H1 (cell line): ENCODE measurements around the gene PTK6. TPM values are rescaled to one million over a fixed set of nuclear protein-coding genes. Genes with fewer than 3 reads are reported as not detected.

Experiments used
- BCL11A ChIP-seq, 2 experiments: IDR thresholded peaks; one replicate each; pipeline ENCODE4 v1.6.1; 2011; ENCODE audit warnings: low read depth in 2 of 2, low read length in 2 of 2, mild to moderate bottlenecking in 2 of 2
- CHD2 ChIP-seq: IDR thresholded peaks from 2 replicates; pipeline ENCODE4 v1.6.1; 2012; ENCODE audit warnings: low read length, improper control_type of control experiment
- KDM1A ChIP-seq: fragments of 200-600, 300-600 bp; sonication (generic); IDR thresholded peaks from 2 replicates; pipeline ENCODE4 v1.7.1; 2016; ENCODE audit warnings: mild to moderate bottlenecking, low read length, borderline replicate concordance
- KDM5A ChIP-seq: fragments of 200-600 bp; IDR thresholded peaks from 2 replicates; pipeline ENCODE4 v1.7.1; 2012; ENCODE audit warnings: mild to moderate bottlenecking, low read length, inconsistent platforms, mixed read lengths
- MAFK ChIP-seq: IDR thresholded peaks from 2 replicates; pipeline ENCODE4 v1.6.1; 2012; ENCODE audit warnings: low read depth, mild to moderate bottlenecking, improper control_type of control experiment, low read length
- SIRT6 ChIP-seq: IDR thresholded peaks from one replicate; pipeline ENCODE4 v1.7.1; 2012; ENCODE audit warnings: low read length, inconsistent platforms
- SP1 ChIP-seq: IDR thresholded peaks from 2 replicates; pipeline ENCODE4 v1.6.1; 2011; ENCODE audit warnings: low read depth, low read length
- SRF ChIP-seq: IDR thresholded peaks from 2 replicates; pipeline ENCODE4 v1.6.1; 2011; ENCODE audit warnings: mild to moderate bottlenecking, low read depth, low read length, moderate library complexity
- ZNF274 ChIP-seq: IDR thresholded peaks from 2 replicates; pipeline ENCODE4 v1.7.0; 2012; ENCODE audit warnings: low read length, borderline replicate concordance; ENCODE audit errors: extremely low read depth
- polyA plus RNA-seq, 7 experiments: library from polyadenylated mRNA; depleted of rRNA in 3 of 7; stranded (reverse) in 5 of 7; unstranded in 2 of 7; fragments of >200 nt in 5 of 7; fragments of 200-250 nt in 2 of 7; gene quantifications; 1 replicate in 5 of 7; 2 replicates in 1 of 7; 4 replicates in 1 of 7; pipeline versions ENCODE4 v1.2.1 to v1.2.3, GENCODE V29; 2011 to 2013; ENCODE audit warnings: missing spikeins in 2 of 7, mixed read lengths in 2 of 7
- total RNA-seq: library from RNA; stranded (reverse); fragmentation: NEBNext Ultra II Directional; extraction: Animal tissue kit (Norgen Biotek cat#: 25700); gene quantifications from 2 replicates; pipeline ENCODE4 v1.2.1, GENCODE V29; 2021
- TF ChIP-seq, protein P1 (sequence below): fragments of 300-600 bp; sonication (generic); IDR thresholded peaks from 2 replicates; pipeline ENCODE4 v1.7.1; 2012; ENCODE audit warnings: low read length, moderate library complexity, mild to moderate bottlenecking, inconsistent platforms; ENCODE audit not compliant: insufficient replicate concordance

Gene PTK6
- total and polyA plus RNA-seq, 2 of the 8 experiments (the other 6 are each of a cell fraction or from before 2014, with no cell fraction given), result 0.12 to 0.19 TPM

- no peak for TF ChIP-seq KDM1A
- TF ChIP-seq CHD2, result no peak
- no peak for TF ChIP-seq KDM5A
- TF ChIP-seq ZNF274, result no peak
- TF ChIP-seq SRF, result no peak
- TF ChIP-seq BCL11A (IDR thresholded peaks at IDR 0.05; ENCODE audit: low read depth in 2 of 2, low read length in 2 of 2), result no peak
- no peak for TF ChIP-seq SIRT6
- no peak for TF ChIP-seq MAFK
- TF ChIP-seq, protein P1, sequence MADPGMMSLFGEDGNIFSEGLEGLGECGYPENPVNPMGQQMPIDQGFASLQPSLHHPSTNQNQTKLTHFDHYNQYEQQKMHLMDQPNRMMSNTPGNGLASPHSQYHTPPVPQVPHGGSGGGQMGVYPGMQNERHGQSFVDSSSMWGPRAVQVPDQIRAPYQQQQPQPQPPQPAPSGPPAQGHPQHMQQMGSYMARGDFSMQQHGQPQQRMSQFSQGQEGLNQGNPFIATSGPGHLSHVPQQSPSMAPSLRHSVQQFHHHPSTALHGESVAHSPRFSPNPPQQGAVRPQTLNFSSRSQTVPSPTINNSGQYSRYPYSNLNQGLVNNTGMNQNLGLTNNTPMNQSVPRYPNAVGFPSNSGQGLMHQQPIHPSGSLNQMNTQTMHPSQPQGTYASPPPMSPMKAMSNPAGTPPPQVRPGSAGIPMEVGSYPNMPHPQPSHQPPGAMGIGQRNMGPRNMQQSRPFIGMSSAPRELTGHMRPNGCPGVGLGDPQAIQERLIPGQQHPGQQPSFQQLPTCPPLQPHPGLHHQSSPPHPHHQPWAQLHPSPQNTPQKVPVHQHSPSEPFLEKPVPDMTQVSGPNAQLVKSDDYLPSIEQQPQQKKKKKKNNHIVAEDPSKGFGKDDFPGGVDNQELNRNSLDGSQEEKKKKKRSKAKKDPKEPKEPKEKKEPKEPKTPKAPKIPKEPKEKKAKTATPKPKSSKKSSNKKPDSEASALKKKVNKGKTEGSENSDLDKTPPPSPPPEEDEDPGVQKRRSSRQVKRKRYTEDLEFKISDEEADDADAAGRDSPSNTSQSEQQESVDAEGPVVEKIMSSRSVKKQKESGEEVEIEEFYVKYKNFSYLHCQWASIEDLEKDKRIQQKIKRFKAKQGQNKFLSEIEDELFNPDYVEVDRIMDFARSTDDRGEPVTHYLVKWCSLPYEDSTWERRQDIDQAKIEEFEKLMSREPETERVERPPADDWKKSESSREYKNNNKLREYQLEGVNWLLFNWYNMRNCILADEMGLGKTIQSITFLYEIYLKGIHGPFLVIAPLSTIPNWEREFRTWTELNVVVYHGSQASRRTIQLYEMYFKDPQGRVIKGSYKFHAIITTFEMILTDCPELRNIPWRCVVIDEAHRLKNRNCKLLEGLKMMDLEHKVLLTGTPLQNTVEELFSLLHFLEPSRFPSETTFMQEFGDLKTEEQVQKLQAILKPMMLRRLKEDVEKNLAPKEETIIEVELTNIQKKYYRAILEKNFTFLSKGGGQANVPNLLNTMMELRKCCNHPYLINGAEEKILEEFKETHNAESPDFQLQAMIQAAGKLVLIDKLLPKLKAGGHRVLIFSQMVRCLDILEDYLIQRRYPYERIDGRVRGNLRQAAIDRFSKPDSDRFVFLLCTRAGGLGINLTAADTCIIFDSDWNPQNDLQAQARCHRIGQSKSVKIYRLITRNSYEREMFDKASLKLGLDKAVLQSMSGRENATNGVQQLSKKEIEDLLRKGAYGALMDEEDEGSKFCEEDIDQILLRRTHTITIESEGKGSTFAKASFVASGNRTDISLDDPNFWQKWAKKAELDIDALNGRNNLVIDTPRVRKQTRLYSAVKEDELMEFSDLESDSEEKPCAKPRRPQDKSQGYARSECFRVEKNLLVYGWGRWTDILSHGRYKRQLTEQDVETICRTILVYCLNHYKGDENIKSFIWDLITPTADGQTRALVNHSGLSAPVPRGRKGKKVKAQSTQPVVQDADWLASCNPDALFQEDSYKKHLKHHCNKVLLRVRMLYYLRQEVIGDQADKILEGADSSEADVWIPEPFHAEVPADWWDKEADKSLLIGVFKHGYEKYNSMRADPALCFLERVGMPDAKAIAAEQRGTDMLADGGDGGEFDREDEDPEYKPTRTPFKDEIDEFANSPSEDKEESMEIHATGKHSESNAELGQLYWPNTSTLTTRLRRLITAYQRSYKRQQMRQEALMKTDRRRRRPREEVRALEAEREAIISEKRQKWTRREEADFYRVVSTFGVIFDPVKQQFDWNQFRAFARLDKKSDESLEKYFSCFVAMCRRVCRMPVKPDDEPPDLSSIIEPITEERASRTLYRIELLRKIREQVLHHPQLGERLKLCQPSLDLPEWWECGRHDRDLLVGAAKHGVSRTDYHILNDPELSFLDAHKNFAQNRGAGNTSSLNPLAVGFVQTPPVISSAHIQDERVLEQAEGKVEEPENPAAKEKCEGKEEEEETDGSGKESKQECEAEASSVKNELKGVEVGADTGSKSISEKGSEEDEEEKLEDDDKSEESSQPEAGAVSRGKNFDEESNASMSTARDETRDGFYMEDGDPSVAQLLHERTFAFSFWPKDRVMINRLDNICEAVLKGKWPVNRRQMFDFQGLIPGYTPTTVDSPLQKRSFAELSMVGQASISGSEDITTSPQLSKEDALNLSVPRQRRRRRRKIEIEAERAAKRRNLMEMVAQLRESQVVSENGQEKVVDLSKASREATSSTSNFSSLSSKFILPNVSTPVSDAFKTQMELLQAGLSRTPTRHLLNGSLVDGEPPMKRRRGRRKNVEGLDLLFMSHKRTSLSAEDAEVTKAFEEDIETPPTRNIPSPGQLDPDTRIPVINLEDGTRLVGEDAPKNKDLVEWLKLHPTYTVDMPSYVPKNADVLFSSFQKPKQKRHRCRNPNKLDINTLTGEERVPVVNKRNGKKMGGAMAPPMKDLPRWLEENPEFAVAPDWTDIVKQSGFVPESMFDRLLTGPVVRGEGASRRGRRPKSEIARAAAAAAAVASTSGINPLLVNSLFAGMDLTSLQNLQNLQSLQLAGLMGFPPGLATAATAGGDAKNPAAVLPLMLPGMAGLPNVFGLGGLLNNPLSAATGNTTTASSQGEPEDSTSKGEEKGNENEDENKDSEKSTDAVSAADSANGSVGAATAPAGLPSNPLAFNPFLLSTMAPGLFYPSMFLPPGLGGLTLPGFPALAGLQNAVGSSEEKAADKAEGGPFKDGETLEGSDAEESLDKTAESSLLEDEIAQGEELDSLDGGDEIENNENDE, result no peak
- TF ChIP-seq SP1, result no peak
Observed at GRCh38 chr20:63533871-63534393, 3.2 kb downstream of the PTK6 start (continued).
